Muscle of leg (tissue), 11 donors: ENCODE results near the gene RAB5IF. TPM values are rescaled to one million over a fixed set of nuclear protein-coding genes. Genes with fewer than 3 reads are reported as not detected.
A peak's percentile ranks its signal among the peaks of the same experiment; 100 is the strongest.
"Not testable (repeated sequence)": the region's sequence is repeated elsewhere in the genome, so short reads cannot be mapped to it uniquely, and the experiment has no call there.

Experiments
- DNase-seq: peaks from one replicate; pipeline ENCODE4 v3.0.0; 2013
- H3K27ac ChIP-seq: one replicate; pipeline ENCODE4 v1.5.1; 2013; ENCODE audit warnings: mild to moderate bottlenecking, low read length, control low read depth
- H3K27me3 ChIP-seq: one replicate; pipeline ENCODE4 v1.6.1; 2013; ENCODE audit warnings: low read length; ENCODE audit not compliant: control insufficient read depth, insufficient read depth
- H3K36me3 ChIP-seq: one replicate; pipeline ENCODE4 v1.6.1; 2013; ENCODE audit warnings: low read length; ENCODE audit not compliant: control insufficient read depth, insufficient read depth
- H3K4me1 ChIP-seq: one replicate; pipeline ENCODE4 v1.6.1; 2013; ENCODE audit warnings: low read length; ENCODE audit not compliant: control insufficient read depth, insufficient read depth
- H3K4me3 ChIP-seq: one replicate; pipeline ENCODE4 v1.5.1; 2013; ENCODE audit warnings: low read length, control low read depth
- H3K9me3 ChIP-seq: replicated peaks from 2 replicates; pipeline ENCODE4 v1.6.1; 2013; ENCODE audit warnings: low read depth, low read length; ENCODE audit not compliant: control insufficient read depth
- WGBS: methylation state at CpG from one replicate; pipeline ENCODE4 v1.1.5; 2013; ENCODE audit warnings: missing lambda C conversion rate; ENCODE audit not compliant: insufficient coverage; 5-methylcytosine and 5-hydroxymethylcytosine counted together
- polyA plus RNA-seq, 8 donors: library from polyadenylated mRNA; unstranded; fragments of 120-200 nt; gene quantifications; one replicate each; pipeline versions ENCODE4 v1.2.1 to v1.2.3, GENCODE V29; 2013; ENCODE audit warnings: inconsistent platforms in 1 of 8, low replicate concordance in 1 of 8; ENCODE audit not compliant: insufficient read length in 8 of 8, insufficient read depth in 1 of 8
- total RNA-seq: library from RNA; stranded (reverse); fragments of 120-200 nt; gene quantifications from one replicate; pipeline ENCODE4 v1.2.4, GENCODE V29; 2013

RAB5IF gene
- total and polyA plus RNA-seq, 9 donors = 38.7 to 52.3 (median 44.9) TPM

- not testable (repeated sequence) for H3K27me3 ChIP-seq, H3K4me3 ChIP-seq, H3K36me3 ChIP-seq, H3K9me3 ChIP-seq, H3K27ac ChIP-seq, H3K4me1 ChIP-seq, DNase-seq
- 87% methylated on average over 7 of the region's 12 CpGs for WGBS
These were observed 33.4 kb downstream of the RAB5IF start for GRCh38 chr20:36638876-36639400.

GRCh38 chr20:36641506-36641843 is 35.9 kb downstream of the RAB5IF start:
- Histone ChIP-seq H3K9me3 (no peaks in the 10 kb centered on the region), H3K36me3 (no peaks in the 10 kb centered on the region), H3K27me3 (no peaks in the 10 kb centered on the region), H3K27ac (no peak overlapping the region), H3K4me3 (no peak overlapping the region), H3K4me1 (no peaks in the 10 kb centered on the region)
- 83% methylated on average over 2 of the region's 3 CpGs for WGBS
- no peak for DNase-seq

GRCh38 chr20:36642136-36642535 is 36.6 kb downstream of the RAB5IF start:
- H3K27ac ChIP-seq = no peak overlapping the region
- no peak for DNase-seq
- no peaks in the 10 kb centered on the region for H3K9me3 ChIP-seq
- no peaks in the 10 kb centered on the region for H3K36me3 ChIP-seq
- H3K4me3 ChIP-seq = no peak overlapping the region
- 92% methylated on average over 2 of the region's 6 CpGs for WGBS
- H3K4me1 ChIP-seq = no peaks in the 10 kb centered on the region
- H3K27me3 ChIP-seq = no peaks in the 10 kb centered on the region

DNA sequence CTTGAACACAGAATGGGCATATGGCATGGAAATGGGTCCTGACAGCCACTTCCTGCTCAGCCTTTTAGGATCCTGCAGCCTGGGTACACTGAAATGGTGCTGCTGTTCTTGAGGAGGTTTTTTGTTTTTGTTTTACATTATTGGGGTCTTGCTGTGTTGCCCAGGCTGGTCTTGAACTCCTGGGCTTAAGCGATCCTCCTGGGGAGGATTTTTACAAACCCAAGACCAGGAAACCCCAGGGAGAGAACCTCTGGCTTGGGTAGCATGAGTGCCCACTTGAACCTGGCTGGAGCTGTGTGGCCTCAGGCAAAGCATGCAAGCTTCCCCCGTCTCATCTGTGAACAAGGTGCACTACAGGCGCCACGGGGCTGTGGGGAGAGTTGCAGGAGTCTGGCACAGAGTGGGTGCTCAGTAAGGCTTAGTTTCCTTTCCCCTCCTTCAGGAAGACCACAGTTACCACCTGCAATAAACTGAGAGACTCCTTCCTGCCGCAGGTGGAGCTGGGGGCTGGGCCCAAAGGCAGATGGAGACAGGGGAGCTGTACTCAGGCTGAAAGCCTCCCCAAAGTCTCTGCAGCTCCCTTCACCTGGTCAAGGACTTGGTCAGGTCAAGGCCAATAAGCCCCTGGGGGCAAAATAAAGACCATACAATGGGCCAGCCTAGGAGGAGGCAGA is 38.6 kb downstream of the RAB5IF start:
- Histone ChIP-seq H3K36me3 (no peaks in the 10 kb centered on the region), H3K9me3 (no peaks in the 10 kb centered on the region), H3K27me3 (no peaks in the 10 kb centered on the region), H3K4me1 (no peaks in the 10 kb centered on the region), H3K27ac (no peak overlapping the region), H3K4me3 (no peak overlapping the region)
- no peak for DNase-seq
- WGBS = 67% methylated on average over 1 of the region's 5 CpGs

GRCh38 chr20:36644706-36645095 is 39.1 kb downstream of the RAB5IF start:
- no peaks in the 10 kb centered on the region for H3K9me3 ChIP-seq
- no peak overlapping the region for H3K4me3 ChIP-seq
- no peaks in the 10 kb centered on the region for H3K36me3 ChIP-seq
- WGBS = 90% methylated on average over 2 of the region's 7 CpGs
- no peak overlapping the region for H3K27ac ChIP-seq
- H3K4me1 ChIP-seq = no peaks in the 10 kb centered on the region
- H3K27me3 ChIP-seq = no peaks in the 10 kb centered on the region
- DNase-seq = no peak

DNA sequence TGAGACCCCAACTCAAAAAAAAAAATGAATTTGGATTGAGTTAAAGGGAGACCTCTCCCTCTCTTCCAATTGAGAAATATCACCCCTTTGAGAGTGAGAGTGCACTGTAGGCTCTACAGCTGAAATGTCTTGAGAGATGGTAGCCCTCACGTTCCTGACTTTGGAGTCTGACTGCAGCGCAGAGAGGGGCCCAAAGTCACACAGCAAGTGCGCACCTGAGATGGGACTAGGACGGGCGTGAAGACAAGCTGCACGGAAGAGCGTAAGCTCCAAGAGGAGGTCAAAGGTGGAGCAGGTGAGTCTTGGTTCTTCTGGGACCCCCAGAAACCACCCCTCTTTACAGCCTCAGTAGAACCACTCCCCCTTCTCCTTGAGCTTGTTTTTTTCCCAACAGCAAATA is 39.8 kb downstream of the RAB5IF start:
- Histone ChIP-seq H3K4me3 (no peak overlapping the region), H3K36me3 (no peaks in the 10 kb centered on the region), H3K9me3 (no peaks in the 10 kb centered on the region), H3K4me1 (no peaks in the 10 kb centered on the region), H3K27ac (no peak overlapping the region), H3K27me3 (no peaks in the 10 kb centered on the region)
- no peak for DNase-seq
- WGBS = 75% methylated on average over 2 of the region's 7 CpGs

DNA sequence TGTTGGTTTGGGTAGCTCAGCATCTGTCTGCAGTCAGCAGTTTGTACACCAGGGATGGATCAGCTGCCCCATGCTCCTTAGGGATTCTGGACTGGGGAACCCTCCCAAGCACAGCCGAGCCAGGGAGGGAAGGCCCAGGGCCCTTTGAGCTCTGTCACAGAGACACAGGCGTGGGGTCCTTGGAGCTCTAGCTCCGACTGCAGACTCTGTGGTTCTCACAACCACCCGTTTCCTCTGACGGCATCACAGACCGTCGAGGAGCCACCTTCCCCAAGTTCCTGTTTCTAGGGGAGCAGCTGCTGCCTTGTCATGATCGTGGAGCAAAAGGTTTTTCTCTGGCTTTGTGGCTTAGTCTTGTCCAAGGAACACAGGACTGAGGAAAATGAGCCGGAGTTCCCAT is 40.4 kb downstream of the RAB5IF start, which contains the start of gene SLA2:
Gene SLA2, minus strand, starts transcription at position 199 of the 400 bp plus-strand sequence. CDS start 4,861 bp downstream, outside the sequence.
- 41% methylated on average over 9 of the region's 9 CpGs for WGBS
- Histone ChIP-seq H3K27me3 (no peaks in the 10 kb centered on the region), H3K4me1 (no peaks in the 10 kb centered on the region), H3K9me3 (no peaks in the 10 kb centered on the region), H3K27ac (no peak within 1 kb of the TSS), H3K4me3 (no peak within 1 kb of the TSS), H3K36me3 (no peaks in the 10 kb centered on the region)
- peak; percentile 24 for DNase-seq

GRCh38 chr20:36646678-36647077 is 41.1 kb downstream of the RAB5IF start:
- H3K36me3 ChIP-seq = no peaks in the 10 kb centered on the region
- H3K9me3 ChIP-seq = no peaks in the 10 kb centered on the region
- H3K27me3 ChIP-seq = no peaks in the 10 kb centered on the region
- no peaks in the 10 kb centered on the region for H3K4me1 ChIP-seq
- DNase-seq = no peak
- no peak overlapping the region for H3K27ac ChIP-seq
- no peak overlapping the region for H3K4me3 ChIP-seq
- 95% methylated on average over 2 of the region's 3 CpGs for WGBS

DNA sequence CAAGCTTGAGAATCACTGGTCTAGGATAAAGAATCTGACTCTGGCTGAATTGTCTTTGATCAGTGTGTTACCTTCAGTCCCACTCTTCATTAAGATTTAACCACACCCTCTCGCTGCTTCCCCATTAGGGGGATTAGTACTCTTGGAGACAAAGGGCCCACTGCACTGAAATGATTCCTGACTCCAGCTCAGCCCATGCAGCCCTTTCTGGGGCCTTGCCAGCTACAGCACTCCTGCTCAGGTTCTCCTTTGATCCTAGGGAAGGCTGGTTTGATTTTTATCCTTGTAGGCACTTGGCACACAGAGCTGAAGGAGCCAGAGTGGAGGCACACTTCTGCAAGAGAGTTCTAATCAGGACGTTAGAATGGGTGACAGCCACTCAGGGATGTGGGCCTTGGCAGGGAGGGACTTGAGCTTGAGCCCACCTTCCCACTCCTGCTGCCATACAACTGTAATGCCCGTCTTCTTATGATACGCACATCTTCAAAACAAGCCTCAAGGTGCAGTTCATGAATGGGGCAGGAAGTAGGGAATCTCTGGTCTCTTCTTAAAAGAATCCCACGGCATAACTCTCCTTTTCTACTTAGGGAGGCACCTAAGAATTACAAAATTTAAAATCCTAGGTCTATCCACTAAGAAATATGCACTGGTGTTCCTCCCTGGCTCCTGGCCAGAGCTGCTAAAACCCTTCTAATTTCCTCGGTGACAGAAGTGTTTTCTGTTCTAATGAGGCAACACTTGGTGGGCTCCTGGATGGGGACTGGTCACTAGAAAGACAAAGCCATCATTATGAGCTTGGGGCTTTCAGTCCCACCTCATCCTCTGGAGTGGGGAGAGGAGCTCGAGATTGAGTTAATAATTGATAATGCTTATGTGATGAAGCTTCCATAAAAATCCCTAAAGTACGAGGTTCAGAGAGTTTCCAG is 41.9 kb downstream of the RAB5IF start:
- H3K9me3 ChIP-seq = no peaks in the 10 kb centered on the region

DNA sequence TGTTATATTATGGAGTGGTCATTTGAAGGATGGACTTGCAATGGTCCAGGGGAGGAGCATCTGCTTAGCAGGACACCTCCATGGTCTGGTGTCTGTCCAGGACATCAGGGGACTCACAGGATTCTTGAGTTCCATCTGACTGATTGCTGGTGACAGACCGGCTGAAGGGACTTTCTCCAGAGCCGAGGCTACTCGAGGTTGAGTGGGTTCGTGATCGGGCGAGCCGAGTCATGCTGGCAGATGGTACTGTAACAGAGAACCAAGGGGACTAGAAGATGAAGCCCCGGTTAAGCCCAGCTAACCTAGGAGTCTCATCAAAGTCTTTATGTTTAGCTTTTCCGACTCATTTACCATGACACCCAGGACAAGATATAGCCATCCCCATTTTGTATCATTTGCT is 47.9 kb downstream of the RAB5IF start:
- Histone ChIP-seq H3K27ac (no peak overlapping the region), H3K9me3 (no peaks in the 10 kb centered on the region), H3K4me1 (no peaks in the 10 kb centered on the region), H3K4me3 (no peak overlapping the region), H3K27me3 (no peaks in the 10 kb centered on the region), H3K36me3 (peaks cover 26% of the 10 kb centered on the region)
- 96% methylated on average over 7 of the region's 9 CpGs for WGBS
- DNase-seq = no peak

More for the DNA sequence above, 41.9 kb downstream of the RAB5IF start:
- H3K4me1 ChIP-seq = no peaks in the 10 kb centered on the region
- H3K27me3 ChIP-seq = no peaks in the 10 kb centered on the region
- no peak overlapping the region for H3K4me3 ChIP-seq
- H3K27ac ChIP-seq = no peak overlapping the region
- DNase-seq = no peak
- WGBS = no CpG with 5 or more reads among the region's 8 CpGs
- H3K36me3 ChIP-seq = no peaks in the 10 kb centered on the region
